Spleen (tissue), 11 donors: ENCODE results near the gene RPTOR. TPM values are rescaled to one million over a fixed set of nuclear protein-coding genes. Genes with fewer than 3 reads are reported as not detected.

Source experiments
- DNase-seq: peaks from one replicate; pipeline ENCODE4 v3.0.0-alpha.2; 2020
- H3K27ac ChIP-seq, 8 donors: fragments of 200-600 bp; sonication (generic) in 7 of 8; 1 replicate in 4 of 8; 2 replicates in 4 of 8; pipeline versions ENCODE4 v1.5.0 to v1.8.0; 2016 to 2021; ENCODE audit warnings: inconsistent platforms in 4 of 8, mild to moderate bottlenecking in 4 of 8, moderate library complexity in 1 of 8
- H3K27me3 ChIP-seq, 7 donors: fragments of 200-600 bp; sonication (generic) in 6 of 7; replicated peaks in 1 of 7; 1 replicate in 4 of 7; 2 replicates in 3 of 7; pipeline versions ENCODE4 v1.5.0 to v1.8.0; 2016 to 2021; ENCODE audit warnings: inconsistent platforms in 3 of 7, mild to moderate bottlenecking in 1 of 7
- H3K36me3 ChIP-seq, 6 donors: fragments of 200-600 bp; sonication (generic) in 5 of 6; 1 replicate in 4 of 6; 2 replicates in 2 of 6; pipeline versions ENCODE4 v1.5.0 to v1.8.0; 2016 to 2021; ENCODE audit warnings: inconsistent platforms in 2 of 6
- H3K4me1 ChIP-seq, 6 donors: fragments of 200-600 bp; sonication (generic) in 5 of 6; 1 replicate in 3 of 6; 2 replicates in 3 of 6; pipeline versions ENCODE4 v1.5.0 to v1.8.0; 2016 to 2021; ENCODE audit warnings: inconsistent platforms in 3 of 6
- H3K4me3 ChIP-seq, 8 donors: fragments of 200-600 bp; sonication (generic) in 7 of 8; 1 replicate in 4 of 8; 2 replicates in 4 of 8; pipeline versions ENCODE4 v1.5.0 to v1.8.0; 2016 to 2021; ENCODE audit warnings: inconsistent platforms in 4 of 8, mild to moderate bottlenecking in 4 of 8, moderate library complexity in 2 of 8
- H3K9me3 ChIP-seq, 8 donors: fragments of 200-600 bp; sonication (generic) in 7 of 8; 1 replicate in 4 of 8; 2 replicates in 4 of 8; pipeline versions ENCODE4 v1.5.0 to v1.8.0; 2016 to 2021; ENCODE audit warnings: inconsistent platforms in 4 of 8
- POLR2A ChIP-seq, 3 donors: fragments of 450-650 bp; IDR thresholded peaks; one replicate each; pipeline ENCODE4 v1.5.1; 2017; ENCODE audit warnings: antibody characterized with exemption in 3 of 3, mild to moderate bottlenecking in 1 of 3
- POLR2AphosphoS5 ChIP-seq, 3 donors: sonication (generic); formaldehyde crosslinking; IDR thresholded peaks; one replicate each; pipeline ENCODE4 v1.5.1; 2017; ENCODE audit warnings: antibody characterized with exemption in 3 of 3
- WGBS, 5 donors: extraction: QIAGEN DNeasy Blood & Tissue Kit in 3 of 5; methylation state at CpG; one replicate each; pipeline versions ENCODE4 v1.1.5 to v1.1.7; 2013 to 2018; 5-methylcytosine and 5-hydroxymethylcytosine counted together
- intact Hi-C: fragments of 100-400 bp; cut with DNase I; formaldehyde crosslinking; loops from one replicate; pipeline ENCODE4 v1.15.0; 2023; ENCODE audit warnings: low total_unique reads
- polyA plus RNA-seq, 3 donors: library from polyadenylated mRNA; stranded (reverse); fragments of 200-250 nt; gene quantifications; one replicate each; pipeline ENCODE4 v1.2.1, GENCODE V29; 2013
- total RNA-seq, 7 donors: library from RNA; depleted of rRNA in 3 of 7; stranded (reverse); fragments of >200 nt in 3 of 7; fragmentation: NEBNext Ultra II Directional in 4 of 7; extraction: Animal tissue kit (Norgen Biotek cat#: 25700) in 4 of 7; gene quantifications; one replicate each; pipeline versions ENCODE4 v1.1.0 to v1.2.1, GENCODE V29; 2016 to 2021
- TF ChIP-seq, protein P1 (sequence below), 11 experiments: fragments of 200-600 bp in 7 of 11; fragments of 450-650 bp in 4 of 11; sonication (generic) in 4 of 11; IDR thresholded peaks in 8 of 11; conservative IDR thresholded peaks in 3 of 11; 1 replicate in 7 of 11; 2 replicates in 4 of 11; pipeline versions ENCODE4 v1.4.0 to v1.8.0; 2016 to 2021; ENCODE audit warnings: antibody characterized with exemption in 11 of 11, inconsistent platforms in 4 of 11, mild to moderate bottlenecking in 1 of 11
- donor health status: healthy with polysubstance abuse.
- donor health status: DM: no; HTN: no; CAD: no; lungs with moderate emphysema.
- donor health status: DM: no; HTN: no; CAD: no.
- donor health status: Bipolar disorder and iron deficiency.
- donor health status: healthy.
- donor health status: DM: no; HTN: no; CAD: no.
- donor health status: DM: yes; HTN: yes; CAD: no.

The RPTOR gene
- total and polyA plus RNA-seq, 10 donors, result 3.1 to 61.2 (median 40.7) TPM

DNA sequence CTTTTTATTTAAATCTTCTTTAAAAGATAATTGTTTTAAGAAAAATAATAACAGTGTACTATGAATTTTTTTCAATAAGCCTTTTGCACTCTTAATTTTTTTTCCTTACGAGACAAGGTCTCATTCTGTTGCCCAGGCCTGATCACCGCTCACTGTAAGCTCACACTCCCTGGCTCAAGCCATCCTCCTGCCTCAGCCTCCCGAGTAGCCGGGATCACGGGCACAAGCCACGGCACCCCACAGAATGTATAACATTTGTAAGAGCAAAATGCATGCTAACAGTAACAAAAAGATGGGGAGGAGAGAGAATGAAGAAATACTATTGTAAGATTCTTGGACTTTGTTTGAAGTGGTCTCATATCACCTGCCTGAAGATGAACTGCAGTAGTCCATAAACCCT, 320.1 kb downstream of the RPTOR start:
- DNase-seq, result peak; percentile 37
- Histone ChIP-seq H3K4me3 (no peak overlapping the region), H3K36me3 (peaks cover 0 to 43% (median 0%) of the 10 kb centered on the region in 6 donors), H3K27ac (no peak overlapping the region), H3K4me1 (peaks cover 0 to 38% (median 1%) of the 10 kb centered on the region in 6 donors), H3K9me3 (peaks cover 0 to 10% (median 0%) of the 10 kb centered on the region in 8 donors), H3K27me3 (no peaks in the 10 kb centered on the region)
- intact Hi-C loops, result loop anchor here (10.0 kb wide), 1 partner anchor 110 kb away; no protein-coding TSS in a partner anchor
- WGBS, 5 donors, result 93 to 98% (median 98%) methylated on average over 6 of the region's 6 CpGs
- TF ChIP-seq POLR2A (IDR thresholded peaks at IDR 0.05) (no peak), POLR2AphosphoS5 (IDR thresholded peaks at IDR 0.05) (no peak)
- TF ChIP-seq, protein P1, sequence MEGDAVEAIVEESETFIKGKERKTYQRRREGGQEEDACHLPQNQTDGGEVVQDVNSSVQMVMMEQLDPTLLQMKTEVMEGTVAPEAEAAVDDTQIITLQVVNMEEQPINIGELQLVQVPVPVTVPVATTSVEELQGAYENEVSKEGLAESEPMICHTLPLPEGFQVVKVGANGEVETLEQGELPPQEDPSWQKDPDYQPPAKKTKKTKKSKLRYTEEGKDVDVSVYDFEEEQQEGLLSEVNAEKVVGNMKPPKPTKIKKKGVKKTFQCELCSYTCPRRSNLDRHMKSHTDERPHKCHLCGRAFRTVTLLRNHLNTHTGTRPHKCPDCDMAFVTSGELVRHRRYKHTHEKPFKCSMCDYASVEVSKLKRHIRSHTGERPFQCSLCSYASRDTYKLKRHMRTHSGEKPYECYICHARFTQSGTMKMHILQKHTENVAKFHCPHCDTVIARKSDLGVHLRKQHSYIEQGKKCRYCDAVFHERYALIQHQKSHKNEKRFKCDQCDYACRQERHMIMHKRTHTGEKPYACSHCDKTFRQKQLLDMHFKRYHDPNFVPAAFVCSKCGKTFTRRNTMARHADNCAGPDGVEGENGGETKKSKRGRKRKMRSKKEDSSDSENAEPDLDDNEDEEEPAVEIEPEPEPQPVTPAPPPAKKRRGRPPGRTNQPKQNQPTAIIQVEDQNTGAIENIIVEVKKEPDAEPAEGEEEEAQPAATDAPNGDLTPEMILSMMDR (IDR thresholded peaks at IDR 0.05 in 8 of 11, conservative IDR thresholded peaks at IDR 0.05 in 3 of 11), result no peak

DNA sequence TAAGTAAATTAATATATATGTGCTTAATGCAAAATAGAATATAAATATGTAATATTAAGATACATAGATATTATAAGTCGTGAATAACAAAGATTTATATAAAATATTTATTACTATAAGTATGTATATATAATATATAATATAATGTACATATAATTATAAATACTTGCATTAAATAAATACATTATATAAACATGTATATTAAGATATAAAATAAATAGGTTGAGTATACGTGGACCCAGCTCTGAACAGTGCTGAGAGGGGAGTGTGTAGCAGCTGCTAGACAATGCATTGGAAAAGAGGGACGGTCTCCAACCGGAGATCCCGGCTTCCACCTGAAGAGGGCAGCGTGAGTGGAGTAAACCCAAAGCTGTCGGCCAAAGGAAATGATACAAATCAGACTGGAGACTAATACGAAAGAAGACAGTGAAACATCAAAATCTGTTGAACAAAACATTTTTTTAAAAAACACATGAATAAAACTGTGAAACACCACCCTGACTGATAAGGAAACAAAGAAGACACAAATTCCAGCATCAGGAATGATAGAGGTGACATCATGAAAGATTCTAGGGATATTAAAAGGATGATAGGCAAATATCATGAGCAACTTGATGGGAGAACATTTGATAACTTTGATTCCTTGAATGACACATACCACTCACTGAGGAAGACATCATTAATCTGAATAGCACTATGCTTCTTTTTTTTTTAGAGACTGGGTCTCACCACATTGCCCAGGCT, 321.6 kb downstream of the RPTOR start:
- no peak overlapping the region for H3K4me3 ChIP-seq
- no peak for TF ChIP-seq POLR2AphosphoS5 (IDR thresholded peaks at IDR 0.05)
- TF ChIP-seq, protein P1 (IDR thresholded peaks at IDR 0.05 in 8 of 11, conservative IDR thresholded peaks at IDR 0.05 in 3 of 11), result peak; percentile 50 to 81 (median 74)
- no peak for TF ChIP-seq POLR2A (IDR thresholded peaks at IDR 0.05)
- peaks cover 0 to 10% (median 0%) of the 10 kb centered on the region in 8 donors for H3K9me3 ChIP-seq
- H3K4me1 ChIP-seq, result peaks cover 2 to 38% (median 9%) of the 10 kb centered on the region in 6 donors
- DNase-seq, result peak; percentile 79
- H3K36me3 ChIP-seq, result peaks cover 0 to 35% (median 0%) of the 10 kb centered on the region in 6 donors
- no peaks in the 10 kb centered on the region for H3K27me3 ChIP-seq
- WGBS, 5 donors, result 17 to 25% (median 19%) methylated on average over 8 of the region's 8 CpGs
- H3K27ac ChIP-seq, result no peak overlapping the region
- intact Hi-C loops, result loop anchor here (10.0 kb wide), 1 partner anchor 109 kb away; no protein-coding TSS in a partner anchor

DNA sequence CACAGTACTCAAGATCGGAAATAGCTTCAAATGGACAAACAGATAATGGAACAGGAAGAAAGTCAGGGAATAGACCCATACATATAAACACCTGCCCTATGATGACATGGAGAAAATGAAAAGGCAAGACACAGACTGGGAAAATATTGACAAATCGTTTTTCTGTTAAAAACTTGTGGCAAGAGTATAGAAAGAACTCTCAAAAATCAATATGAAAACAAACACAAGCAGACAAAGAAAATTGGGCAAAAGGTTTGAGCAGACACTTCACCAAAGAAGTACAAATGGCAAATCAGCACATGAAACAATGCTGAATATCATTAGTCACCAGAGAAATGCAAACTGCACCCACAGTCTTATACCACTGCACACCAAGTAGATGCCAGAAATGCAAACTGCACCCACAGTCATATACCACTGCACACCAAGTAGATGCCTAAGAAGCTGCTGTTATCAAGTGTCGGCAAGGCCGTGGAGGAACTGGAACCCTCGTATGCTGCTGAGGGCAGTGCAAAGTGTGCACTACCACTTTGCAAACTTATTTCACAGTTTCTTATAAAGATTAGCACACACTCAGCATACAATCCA, 323.5 kb downstream of the RPTOR start:
- Histone ChIP-seq H3K36me3 (peaks cover 0 to 20% (median 0%) of the 10 kb centered on the region in 6 donors), H3K27ac (no peak overlapping the region), H3K4me1 (peaks cover 13 to 48% (median 26%) of the 10 kb centered on the region in 6 donors), H3K4me3 (no peak overlapping the region), H3K9me3 (peaks cover 0 to 10% (median 0%) of the 10 kb centered on the region in 8 donors), H3K27me3 (no peaks in the 10 kb centered on the region)
- intact Hi-C loops, result loop anchor here (10.0 kb wide), 1 partner anchor 107 kb away; no protein-coding TSS in a partner anchor
- TF ChIP-seq, protein P1 (IDR thresholded peaks at IDR 0.05 in 8 of 11, conservative IDR thresholded peaks at IDR 0.05 in 3 of 11), result no peak
- TF ChIP-seq POLR2AphosphoS5 (IDR thresholded peaks at IDR 0.05) (no peak), POLR2A (IDR thresholded peaks at IDR 0.05) (no peak)
- DNase-seq, result peak; percentile 14
- 75 to 84% (median 77%) methylated on average over 5 of the region's 5 CpGs for WGBS, 5 donors
